Astrocyte of the spinal cord (primary cell): ENCODE data around the gene ITGB8.

Source experiments
- DNase-seq: peaks from one replicate; pipeline ENCODE4 v3.0.0; 2011; ENCODE audit warnings: low read depth, low spot score
- H3K4me3 ChIP-seq: 2 replicates; pipeline ENCODE4 v1.5.1; 2011; ENCODE audit warnings: low read depth, mild to moderate bottlenecking, low read length, moderate library complexity
- CTCF ChIP-seq: IDR thresholded peaks from 2 replicates; pipeline ENCODE4 v1.5.1; 2012; ENCODE audit warnings: low read depth, mild to moderate bottlenecking, low read length, inconsistent platforms
- in situ Hi-C: cut with HindIII; loops from 2 replicates; pipeline ENCODE4 v1.10.0; 2017; ENCODE audit warnings: low sequenced_read_pairs

Gene ITGB8

DNA sequence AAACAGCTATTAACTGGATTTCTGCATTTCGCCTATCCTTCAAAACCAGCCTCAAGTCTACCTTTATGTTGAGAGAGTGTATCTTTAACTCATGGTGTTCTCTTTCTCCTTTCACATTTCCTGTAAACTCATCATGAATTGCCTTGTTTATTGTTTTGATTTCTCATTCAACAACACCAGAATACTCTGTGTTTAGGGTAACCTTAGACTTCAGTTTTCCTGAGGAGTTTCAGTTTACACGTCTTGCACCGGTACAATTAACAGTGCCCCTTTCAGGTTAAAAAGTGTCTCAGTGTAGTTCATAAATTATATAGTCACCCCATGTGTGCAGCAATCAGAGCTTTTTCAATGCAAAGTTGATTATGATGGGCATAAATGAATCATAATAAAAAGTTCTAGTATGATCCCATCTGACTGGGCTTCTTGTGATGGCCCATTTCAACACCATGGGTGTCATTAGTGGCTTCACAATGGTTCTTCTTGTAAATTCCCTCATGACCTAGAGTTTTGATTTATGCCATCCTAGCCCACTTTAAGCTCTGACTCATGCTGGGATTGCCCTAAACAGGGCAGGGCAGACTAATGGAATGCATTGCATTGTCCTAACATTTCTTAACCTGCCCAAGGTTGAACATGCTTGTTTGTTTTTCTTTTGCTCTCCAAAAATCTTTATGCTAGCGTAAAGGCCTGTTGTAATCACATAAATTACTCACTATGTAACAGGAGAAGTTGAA, 22.0 kb downstream of the ITGB8 start:
- in situ Hi-C loops, result no loop called here
- DNase-seq, result peak; percentile 57

GRCh38 chr7:20354610-20355528, 24.2 kb downstream of the ITGB8 start:
- DNase-seq, result no peak
- TF ChIP-seq CTCF, result no peak
- in situ Hi-C loops, result no loop called here
- no peak overlapping the region for H3K4me3 ChIP-seq

More for the DNA sequence above, 22.0 kb downstream of the ITGB8 start:
- no peak overlapping the region for H3K4me3 ChIP-seq
- no peak for TF ChIP-seq CTCF

- in situ Hi-C loops, result no loop called here
- no peak overlapping the region for H3K4me3 ChIP-seq
- DNase-seq, result no peak
- TF ChIP-seq CTCF, result no peak
Measured at GRCh38 chr7:20358106-20358505, 27.4 kb downstream of the ITGB8 start.

DNA sequence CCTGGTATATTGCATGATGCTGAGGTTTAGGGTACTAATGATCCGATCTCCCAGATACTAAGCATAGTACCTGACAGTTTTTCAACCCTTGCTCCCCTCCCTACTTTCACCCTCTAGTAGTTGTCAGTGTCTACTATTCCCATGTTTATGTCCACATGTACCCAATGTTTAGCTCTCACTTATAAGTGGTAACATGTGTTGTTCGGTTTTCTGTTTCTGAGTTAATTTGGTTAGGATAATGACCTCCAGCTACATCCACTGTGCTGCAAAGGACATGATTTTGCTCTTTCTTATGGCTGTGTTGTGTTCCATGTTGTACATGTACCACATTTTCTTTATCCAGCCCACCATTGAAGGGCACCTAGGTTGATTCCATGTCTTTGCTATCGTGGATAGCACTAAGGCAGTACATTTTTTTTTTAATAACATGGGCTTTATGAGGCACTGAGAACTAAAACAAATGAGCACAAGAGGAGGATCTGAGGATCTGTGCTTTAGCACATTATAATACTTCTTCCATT, 28.1 kb downstream of the ITGB8 start:
- no peak overlapping the region for H3K4me3 ChIP-seq
- TF ChIP-seq CTCF, result no peak
- no peak for DNase-seq
- in situ Hi-C loops, result no loop called here

GRCh38 chr7:20359341-20359963, 28.8 kb downstream of the ITGB8 start:
- in situ Hi-C loops, result no loop called here
- DNase-seq, result no peak

More at GRCh38 chr7:20359341-20359963, 28.8 kb downstream of the ITGB8 start:
- no peak overlapping the region for H3K4me3 ChIP-seq
- no peak for TF ChIP-seq CTCF
